Gastrocnemius medialis (tissue), 4 donors: Measurements from ENCODE around the gene PRSS2.

Experiments used
- POLR2A ChIP-seq, 2 donors: fragments of 450-650 bp; IDR thresholded peaks; one replicate each; pipeline ENCODE4 v1.6.1; 2017; ENCODE audit warnings: antibody characterized with exemption in 2 of 2, mild to moderate bottlenecking in 2 of 2, moderate library complexity in 2 of 2
- TF ChIP-seq, protein P1 (sequence below), 5 experiments: fragments of 450-650 bp in 3 of 5; fragments of 200-600 bp in 2 of 5; sonication (generic) in 2 of 5; IDR thresholded peaks in 4 of 5; conservative IDR thresholded peaks in 1 of 5; 1 replicate in 4 of 5; 2 replicates in 1 of 5; pipeline ENCODE4 v1.5.1; 2016 to 2019; ENCODE audit warnings: antibody characterized with exemption in 5 of 5, mild to moderate bottlenecking in 3 of 5, moderate library complexity in 3 of 5

DNA sequence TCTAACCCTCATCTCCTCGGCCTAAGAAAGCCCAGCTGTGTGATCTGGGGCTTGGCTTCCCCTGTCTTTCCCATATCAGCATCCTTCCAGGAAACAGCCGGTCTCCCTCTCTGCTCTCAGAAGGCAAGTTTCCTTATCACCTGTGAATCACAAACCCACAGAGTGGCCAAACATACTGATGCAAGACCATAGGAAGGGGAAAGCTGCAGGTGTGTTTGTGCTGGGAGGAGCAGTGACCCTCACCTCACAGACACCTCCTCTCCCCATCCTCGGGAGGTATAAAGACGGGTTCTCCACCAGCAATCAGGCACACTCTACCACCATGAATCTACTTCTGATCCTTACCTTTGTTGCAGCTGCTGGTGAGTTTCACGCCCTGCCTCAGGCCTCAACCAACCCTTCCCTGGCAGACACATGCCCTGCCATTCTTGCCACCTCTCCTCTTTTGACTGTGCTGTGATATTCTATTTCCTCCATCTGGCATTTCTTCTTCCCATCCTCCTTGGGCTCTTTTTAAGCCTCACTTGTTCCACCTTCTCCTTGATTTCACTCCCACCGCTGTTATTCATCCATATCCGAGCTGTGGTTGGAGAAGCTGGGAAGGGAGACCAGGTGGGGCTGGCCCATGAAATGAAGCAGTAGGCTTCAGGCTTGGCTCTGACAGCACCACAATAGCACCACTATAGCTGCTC is at the start of gene PRSS2:
- TF ChIP-seq, protein P1, sequence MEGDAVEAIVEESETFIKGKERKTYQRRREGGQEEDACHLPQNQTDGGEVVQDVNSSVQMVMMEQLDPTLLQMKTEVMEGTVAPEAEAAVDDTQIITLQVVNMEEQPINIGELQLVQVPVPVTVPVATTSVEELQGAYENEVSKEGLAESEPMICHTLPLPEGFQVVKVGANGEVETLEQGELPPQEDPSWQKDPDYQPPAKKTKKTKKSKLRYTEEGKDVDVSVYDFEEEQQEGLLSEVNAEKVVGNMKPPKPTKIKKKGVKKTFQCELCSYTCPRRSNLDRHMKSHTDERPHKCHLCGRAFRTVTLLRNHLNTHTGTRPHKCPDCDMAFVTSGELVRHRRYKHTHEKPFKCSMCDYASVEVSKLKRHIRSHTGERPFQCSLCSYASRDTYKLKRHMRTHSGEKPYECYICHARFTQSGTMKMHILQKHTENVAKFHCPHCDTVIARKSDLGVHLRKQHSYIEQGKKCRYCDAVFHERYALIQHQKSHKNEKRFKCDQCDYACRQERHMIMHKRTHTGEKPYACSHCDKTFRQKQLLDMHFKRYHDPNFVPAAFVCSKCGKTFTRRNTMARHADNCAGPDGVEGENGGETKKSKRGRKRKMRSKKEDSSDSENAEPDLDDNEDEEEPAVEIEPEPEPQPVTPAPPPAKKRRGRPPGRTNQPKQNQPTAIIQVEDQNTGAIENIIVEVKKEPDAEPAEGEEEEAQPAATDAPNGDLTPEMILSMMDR (IDR thresholded peaks at IDR 0.05 in 4 of 5, conservative IDR thresholded peaks at IDR 0.05 in 1 of 5) = no peak
- TF ChIP-seq POLR2A (IDR thresholded peaks at IDR 0.05) = no peak
